CMK (cell line): ENCODE results near the gene ADRB2.

Source experiments
- DNase-seq: peaks from one replicate; pipeline ENCODE4 v3.0.0-alpha.2; 2010; ENCODE audit warnings: low read depth

Gene ADRB2

GRCh38 chr5:148831590-148832565 is 5.5 kb downstream of the ADRB2 start:
- no peak for DNase-seq

DNA sequence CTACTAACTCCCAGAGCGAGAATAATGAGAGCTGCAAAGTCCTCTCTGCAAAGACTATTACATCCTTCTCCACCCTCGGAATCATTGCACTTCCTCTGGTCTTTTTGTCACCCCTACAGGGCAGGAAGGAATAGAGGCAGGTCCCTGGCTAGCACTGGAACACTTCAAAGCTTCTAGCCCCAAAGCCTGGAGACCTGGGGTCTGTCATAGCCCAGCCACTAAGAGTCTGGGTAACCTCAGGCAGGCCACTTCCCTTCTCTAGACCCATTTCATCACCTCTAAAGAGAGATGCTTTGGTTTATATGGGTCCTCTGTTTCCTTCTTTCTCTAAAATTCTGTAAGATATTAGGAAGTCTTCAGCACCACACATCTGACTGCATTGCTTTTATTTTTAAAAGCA is 6.7 kb downstream of the ADRB2 start:
- DNase-seq: no peak

DNA sequence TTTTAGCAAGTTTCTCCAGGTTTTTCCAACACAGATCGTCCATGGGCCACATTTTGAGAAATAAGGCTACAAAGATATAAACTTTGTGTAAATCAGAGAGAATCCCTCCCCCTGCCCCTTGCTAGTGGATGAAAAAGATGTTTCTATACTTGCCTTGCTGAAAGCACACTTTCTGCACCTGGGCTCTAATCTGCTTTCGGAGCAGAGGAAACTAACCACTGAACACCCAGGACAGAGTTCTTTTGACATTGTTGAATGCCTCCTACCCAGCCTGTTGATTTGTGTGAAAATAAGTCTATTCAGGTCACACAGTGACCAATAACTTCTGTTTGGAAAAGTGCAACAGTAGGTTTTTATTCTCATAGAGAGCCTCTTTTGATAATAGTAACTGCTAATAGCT is 7.5 kb downstream of the ADRB2 start:
- no peak for DNase-seq

- DNase-seq: no peak
Measured at GRCh38 chr5:148834689-148835088, 8.3 kb downstream of the ADRB2 start.

DNA sequence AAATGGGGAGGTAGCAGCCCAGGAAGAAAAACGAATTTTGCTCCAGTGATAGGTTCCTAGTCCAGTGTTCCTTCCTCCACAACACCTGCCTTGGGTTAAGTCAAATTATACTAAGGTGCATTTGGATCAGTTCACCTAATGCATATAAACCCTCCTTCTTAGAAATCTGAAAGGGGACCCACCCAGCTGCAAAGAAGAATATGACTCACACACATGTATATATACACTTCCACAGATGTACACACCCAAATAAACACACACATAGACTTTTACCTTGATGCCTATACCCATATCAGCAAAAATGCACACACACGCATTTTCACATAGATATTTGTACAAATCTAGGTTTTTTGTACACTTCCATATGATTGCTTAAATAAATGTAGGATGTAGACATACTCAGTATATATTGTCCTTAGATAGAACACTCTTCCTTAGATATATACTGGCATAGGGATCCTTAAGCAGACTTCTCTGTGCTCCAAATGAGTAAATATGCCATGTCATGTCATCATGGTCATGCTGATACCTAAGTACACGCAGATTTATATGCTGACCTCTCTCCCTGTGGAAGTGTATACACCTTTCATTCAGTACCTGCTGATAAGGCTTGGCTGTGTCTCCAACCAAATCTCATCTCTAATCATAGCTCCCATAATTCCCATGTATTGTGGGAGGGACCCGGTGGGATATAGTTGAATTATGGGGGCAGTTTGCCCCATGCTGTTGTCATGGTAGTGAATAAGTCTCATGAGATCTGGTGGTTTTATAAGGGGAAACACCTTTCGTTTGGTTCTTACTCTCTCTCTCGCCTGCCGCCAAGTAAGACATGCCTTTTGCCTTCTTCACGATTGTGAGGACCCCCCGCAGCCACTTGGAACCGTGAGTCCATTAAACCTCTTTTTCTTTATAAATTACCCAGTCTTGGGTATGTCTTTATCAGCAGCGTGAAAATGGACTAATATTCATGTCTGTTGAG is 10.2 kb downstream of the ADRB2 start:
- DNase-seq: no peak

DNA sequence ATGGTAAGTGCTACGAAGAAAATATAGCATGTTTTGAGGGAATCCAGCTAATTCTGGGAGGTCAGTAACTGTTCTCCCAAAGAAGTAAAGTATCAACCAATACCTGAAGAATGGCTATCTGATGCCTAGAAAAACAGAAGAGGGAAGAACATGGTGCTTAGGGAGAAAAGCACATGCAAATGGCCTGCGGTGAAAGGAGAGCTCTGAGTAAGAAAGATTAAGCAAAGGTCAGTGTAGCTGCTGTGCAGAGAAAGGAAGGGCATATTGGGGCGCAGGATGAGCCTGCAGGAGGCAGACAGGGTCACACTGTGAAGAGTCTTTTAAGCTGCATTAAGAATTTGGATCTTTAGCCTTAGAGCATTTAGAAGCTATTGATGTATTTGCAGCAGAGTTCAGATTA is 11.0 kb downstream of the ADRB2 start:
- no peak for DNase-seq

- DNase-seq: no peak
Measured at GRCh38 chr5:148838357-148838756, 11.9 kb downstream of the ADRB2 start.

- DNase-seq: no peak
Measured at GRCh38 chr5:148839960-148840359, 13.5 kb downstream of the ADRB2 start.

DNA sequence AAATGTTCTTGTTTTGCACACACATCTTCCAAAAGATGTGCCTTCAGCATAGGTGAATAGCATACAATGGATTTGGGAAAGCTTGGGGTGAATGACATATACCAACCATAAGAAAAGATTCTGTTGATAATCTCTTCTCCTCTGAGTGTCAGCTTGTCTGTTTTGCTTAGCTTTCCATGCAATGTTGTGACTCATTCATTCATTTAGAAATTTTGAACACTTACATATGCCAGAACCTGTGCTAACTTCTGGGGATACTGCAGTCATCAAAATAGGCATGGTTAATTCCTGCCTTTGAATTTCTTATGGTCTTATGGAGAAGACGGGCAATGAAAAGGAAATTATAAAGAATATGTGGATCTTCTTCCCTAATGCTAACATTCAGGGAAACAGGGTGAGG is 14.1 kb downstream of the ADRB2 start:
- DNase-seq: no peak

- DNase-seq: no peak
Measured at GRCh38 chr5:148841519-148841918, 15.1 kb downstream of the ADRB2 start.

- no peak for DNase-seq
Measured at GRCh38 chr5:148842161-148842560, 15.8 kb downstream of the ADRB2 start.

DNA sequence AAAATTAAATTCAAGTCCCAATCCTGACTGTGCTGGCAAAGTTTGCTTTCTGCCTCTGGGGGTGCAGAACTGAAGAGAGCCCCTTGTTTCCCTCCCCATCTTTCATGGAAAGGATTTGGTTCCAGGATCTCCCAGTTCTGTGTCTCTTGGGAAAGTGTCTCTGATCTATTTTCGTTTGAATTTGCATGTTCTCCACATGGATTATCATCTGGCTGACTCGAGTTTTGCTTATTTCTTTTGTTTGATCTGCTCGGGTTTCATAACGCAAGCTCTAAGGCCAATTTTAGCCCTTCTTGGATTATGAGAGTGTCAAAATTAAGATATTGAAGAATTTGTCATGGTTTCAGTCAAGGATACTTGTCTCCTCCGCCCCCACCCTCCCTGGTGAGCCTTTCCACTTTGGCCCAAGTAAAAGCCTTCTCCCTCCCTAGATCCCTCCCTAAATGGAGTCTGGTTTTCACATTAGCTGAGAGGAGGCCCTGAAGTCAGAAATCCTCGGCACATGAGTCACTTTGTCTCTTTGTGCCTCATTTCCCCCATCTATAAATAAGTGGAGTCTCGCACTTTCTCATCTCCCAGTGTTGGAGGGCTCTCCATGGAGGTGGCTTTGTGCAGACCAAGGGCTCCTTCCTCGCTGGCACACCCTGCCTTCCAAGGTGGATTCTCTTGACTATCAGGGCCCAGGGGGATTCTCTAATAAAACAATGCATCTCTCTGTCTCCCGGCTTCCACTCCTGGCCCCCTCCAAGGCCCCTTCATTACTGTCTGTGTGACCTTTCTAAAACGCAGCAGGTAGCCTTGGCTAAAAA is 17.3 kb downstream of the ADRB2 start:
- no peak for DNase-seq

GRCh38 chr5:148844433-148845280 is 18.2 kb downstream of the ADRB2 start:
- no peak for DNase-seq

GRCh38 chr5:148846930-148847329 is 20.5 kb downstream of the ADRB2 start:
- DNase-seq: no peak

- no peak for DNase-seq
Measured at GRCh38 chr5:148847456-148847855, 21.0 kb downstream of the ADRB2 start.

DNA sequence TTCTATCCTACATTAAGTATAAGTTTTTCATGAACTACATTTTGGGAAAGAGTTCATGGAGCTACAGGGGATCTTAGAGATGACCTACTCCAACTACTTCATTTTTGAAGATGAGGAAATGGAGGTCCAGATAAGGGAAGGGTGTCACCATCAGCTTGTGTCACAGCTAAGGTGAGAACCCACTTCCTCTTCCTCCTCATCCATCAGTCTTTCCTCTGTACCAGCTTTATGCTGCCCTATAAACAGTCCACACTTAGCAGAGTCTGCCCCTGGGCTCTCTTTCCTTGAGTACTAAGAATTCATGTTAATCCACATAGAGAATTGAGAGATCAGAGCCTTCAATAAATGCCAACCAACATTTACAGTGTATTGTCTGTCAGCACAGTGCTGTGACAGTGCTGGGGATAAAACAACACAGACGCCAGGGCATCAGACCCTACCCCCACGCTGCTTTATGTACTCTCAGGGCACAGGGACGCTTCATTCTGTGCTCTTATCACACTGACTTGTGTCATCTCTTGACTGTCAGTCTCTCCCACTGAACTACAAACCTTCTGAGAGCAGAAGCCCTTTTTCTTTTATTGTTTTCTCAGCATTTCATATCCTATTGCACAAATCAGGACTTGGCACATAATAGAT is 22.1 kb downstream of the ADRB2 start:
- DNase-seq: no peak

GRCh38 chr5:148849461-148849860 is 23.1 kb downstream of the ADRB2 start:
- DNase-seq: no peak

DNA sequence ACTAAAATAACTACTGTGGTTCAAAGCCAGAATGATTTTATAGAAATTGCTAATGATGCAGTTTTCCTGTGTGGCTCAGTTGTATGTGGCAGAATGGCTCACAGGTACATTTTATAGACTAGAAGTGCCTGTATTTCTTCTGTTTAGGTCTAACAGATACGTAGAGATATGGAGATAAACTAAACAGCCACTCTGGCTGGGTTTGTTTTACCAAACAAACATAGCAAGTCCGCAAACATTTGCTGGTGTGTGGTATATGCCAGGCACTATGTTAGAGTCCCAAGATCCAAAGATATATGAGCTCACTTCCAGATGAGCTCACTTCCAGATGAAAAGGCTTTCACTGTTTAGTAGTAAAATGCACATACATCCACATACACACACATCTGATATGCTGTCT is 24.4 kb downstream of the ADRB2 start:
- DNase-seq: no peak

DNA sequence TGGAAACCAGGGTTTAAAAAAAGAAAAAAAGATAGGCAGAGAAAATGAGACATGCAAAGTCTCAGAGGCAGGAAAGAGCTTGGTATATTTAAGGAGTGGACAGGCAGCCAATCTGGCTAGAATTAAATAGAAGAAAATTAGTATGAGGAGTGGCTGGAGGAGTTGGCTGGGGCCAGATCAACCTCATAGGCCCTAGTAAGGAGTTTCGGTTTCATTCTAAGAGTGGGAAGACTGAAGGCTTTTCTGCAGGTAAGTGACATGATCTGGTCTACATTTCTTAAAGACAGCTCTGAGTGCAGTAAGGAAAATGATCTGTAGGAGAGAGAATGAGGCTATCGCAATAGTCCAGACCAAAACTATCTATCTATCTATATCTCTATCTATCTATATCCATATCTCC is 27.5 kb downstream of the ADRB2 start:
- no peak for DNase-seq

DNA sequence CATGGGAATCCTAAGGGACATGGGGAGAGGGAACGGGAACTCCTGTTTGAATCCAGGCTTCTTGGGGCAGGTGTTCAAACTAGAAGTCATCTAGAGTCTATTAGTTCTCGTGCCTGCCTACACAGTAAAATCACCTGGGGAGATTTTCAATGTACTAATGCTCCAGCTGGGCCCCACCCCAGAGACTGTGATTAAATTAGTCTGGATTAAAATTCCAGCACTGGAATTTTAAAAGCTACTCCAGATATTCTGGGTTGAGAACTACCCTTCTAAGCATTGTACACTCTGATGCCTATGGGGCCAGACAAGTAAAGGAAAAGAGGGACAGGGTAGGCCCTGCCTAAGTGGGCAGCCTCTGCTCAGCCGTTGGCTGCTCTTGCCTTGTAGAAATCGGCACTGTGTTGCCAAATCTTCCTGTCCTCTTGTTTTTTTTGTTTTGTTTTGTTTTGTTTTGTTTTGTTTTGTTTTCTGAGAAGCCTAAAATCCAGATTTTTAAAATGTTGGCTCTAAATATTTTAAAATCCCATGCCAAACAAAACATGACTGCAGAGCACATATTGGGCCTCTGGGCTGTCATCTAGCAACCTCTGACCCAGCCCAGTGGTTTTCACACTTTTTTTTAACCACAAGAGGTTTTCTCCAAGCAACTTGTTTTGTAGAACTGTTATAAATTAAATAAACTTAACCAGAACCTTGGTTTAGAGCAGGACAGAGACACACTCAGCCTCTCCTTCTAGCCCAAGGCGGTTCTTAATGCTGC is 29.0 kb downstream of the ADRB2 start:
- no peak for DNase-seq
